Adipocyte (in vitro differentiated cells): ENCODE data around the gene CD72.

Source experiments
- DNase-seq: peaks from one replicate; pipeline ENCODE4 v3.0.0-alpha.2; 2015; ENCODE audit warnings: low read depth
- H3K27me3 ChIP-seq: replicated peaks from 2 replicates; pipeline ENCODE4 v1.7.0; 2013; ENCODE audit warnings: mild to moderate bottlenecking, low read length, moderate library complexity; ENCODE audit not compliant: control insufficient read depth, insufficient read depth
- H3K36me3 ChIP-seq: 2 replicates; pipeline ENCODE4 v1.7.0; 2013; ENCODE audit warnings: low read length, mild to moderate bottlenecking, moderate library complexity; ENCODE audit not compliant: control insufficient read depth, insufficient read depth, severe bottlenecking
- H3K4me1 ChIP-seq: 2 replicates; pipeline ENCODE4 v1.7.0; 2013; ENCODE audit warnings: mild to moderate bottlenecking, low read length, moderate library complexity; ENCODE audit not compliant: control insufficient read depth, insufficient read depth
- H3K4me3 ChIP-seq: 2 replicates; pipeline ENCODE4 v1.7.0; 2013; ENCODE audit warnings: mild to moderate bottlenecking, low read length, moderate library complexity
- H3K9ac ChIP-seq: 2 replicates; pipeline ENCODE4 v1.7.0; 2013; ENCODE audit warnings: mild to moderate bottlenecking, low read length, moderate library complexity
- H3K9me3 ChIP-seq: 2 replicates; pipeline ENCODE4 v1.7.0; 2013; ENCODE audit warnings: mild to moderate bottlenecking, low read length, moderate library complexity; ENCODE audit not compliant: control insufficient read depth

The CD72 gene, protein sequence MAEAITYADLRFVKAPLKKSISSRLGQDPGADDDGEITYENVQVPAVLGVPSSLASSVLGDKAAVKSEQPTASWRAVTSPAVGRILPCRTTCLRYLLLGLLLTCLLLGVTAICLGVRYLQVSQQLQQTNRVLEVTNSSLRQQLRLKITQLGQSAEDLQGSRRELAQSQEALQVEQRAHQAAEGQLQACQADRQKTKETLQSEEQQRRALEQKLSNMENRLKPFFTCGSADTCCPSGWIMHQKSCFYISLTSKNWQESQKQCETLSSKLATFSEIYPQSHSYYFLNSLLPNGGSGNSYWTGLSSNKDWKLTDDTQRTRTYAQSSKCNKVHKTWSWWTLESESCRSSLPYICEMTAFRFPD

DNA sequence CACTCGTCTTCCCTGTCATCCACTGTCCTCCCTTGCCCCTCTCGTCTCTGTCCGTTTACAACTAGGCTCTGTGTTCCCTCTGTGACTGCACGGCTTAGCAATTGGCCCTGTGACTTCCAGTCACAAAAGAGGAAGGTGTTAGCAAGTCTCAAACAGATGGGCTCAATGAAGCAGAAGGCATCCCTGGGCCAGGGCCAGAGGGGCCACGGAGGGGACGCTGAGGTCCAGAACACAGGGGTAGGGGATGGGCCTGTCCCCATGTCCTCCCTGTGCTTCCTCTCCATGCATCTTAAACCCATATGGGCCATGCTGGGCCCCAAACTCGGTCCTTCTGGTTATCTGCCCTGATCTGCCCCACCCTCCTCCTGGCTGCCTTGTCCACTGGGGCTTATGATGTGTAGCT lies at the start of gene CD72:
TSS of gene CD72 (minus strand) at position 89 of the 403 bp plus-strand sequence. CDS start 110 bp downstream, outside the sequence.
- Histone ChIP-seq H3K9ac (peak within 1 kb of the TSS; percentile 66), H3K4me3 (peak within 1 kb of the TSS; percentile 71), H3K27me3 (no peaks in the 10 kb centered on the region), H3K9me3 (no peaks in the 10 kb centered on the region), H3K36me3 (no peaks in the 10 kb centered on the region), H3K4me1 (no peaks in the 10 kb centered on the region)
- no peak for DNase-seq

DNA sequence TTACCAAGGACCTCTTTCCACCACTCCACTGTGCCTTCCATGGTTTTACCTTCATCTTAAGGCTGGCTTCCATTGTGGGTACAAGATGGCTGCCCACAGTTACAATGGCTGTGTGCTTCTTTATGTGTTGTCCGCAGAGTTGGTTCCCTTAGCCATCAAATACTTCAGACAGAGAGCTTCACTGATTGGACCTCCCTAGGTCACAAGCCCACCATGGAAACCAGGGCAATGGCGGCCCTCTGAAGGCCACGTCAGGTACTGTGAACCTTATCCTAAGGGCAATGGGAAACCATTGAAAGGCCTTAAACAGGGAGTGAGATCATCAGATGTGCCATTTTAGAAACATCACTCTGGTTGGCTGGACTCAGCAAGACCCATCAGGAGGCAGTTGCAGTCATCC lies 49.7 kb upstream of the CD72 start:
- Histone ChIP-seq H3K4me1 (peaks cover 7% of the 10 kb centered on the region), H3K4me3 (no peak overlapping the region), H3K36me3 (no peaks in the 10 kb centered on the region), H3K27me3 (no peaks in the 10 kb centered on the region), H3K9me3 (no peaks in the 10 kb centered on the region), H3K9ac (no peak overlapping the region)
- no peak for DNase-seq

DNA sequence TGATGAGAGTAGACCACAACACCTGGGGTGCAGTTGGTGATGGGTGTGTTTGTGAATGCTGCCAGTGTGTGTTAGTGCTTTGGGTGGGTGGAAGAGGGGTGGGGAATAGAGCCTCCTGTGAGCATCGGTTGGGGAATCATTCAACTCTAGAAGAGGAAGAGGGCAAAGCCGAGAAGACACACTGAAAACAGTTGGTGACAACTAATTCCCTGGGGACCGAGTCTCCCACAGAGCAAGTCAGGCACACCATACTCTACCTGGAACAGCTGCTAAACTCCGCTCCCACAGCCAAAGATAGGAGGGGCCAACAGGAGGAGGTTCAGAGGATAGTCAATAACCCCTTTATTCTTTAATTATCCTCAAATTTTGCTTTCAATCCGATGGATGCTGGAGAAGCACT lies 48.3 kb upstream of the CD72 start:
- peaks cover 11% of the 10 kb centered on the region for H3K4me1 ChIP-seq
- H3K4me3 ChIP-seq = no peak overlapping the region
- H3K27me3 ChIP-seq = no peaks in the 10 kb centered on the region
- DNase-seq = no peak
- H3K9ac ChIP-seq = no peak overlapping the region
- no peaks in the 10 kb centered on the region for H3K9me3 ChIP-seq
- H3K36me3 ChIP-seq = peaks cover 4% of the 10 kb centered on the region

DNA sequence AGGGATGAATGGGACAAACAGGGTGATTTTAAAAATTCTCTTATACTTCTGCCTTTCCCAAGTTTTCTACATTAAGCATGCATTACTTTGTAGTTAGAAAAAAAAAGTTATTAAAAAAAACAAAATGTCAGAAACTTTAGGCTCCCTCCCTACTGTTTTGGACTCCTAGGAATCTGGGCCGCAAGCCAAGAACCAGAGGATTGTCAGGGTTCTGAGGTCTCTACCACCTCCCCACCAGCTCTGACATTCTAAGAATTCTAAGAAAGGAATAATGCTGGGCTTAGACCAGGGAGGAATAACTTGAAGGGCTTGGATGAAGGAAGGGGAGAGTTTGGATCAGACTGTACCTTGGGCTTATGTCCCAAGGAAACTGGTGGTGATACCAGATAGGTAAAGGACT lies 47.8 kb upstream of the CD72 start:
- H3K36me3 ChIP-seq = peaks cover 9% of the 10 kb centered on the region
- no peak for DNase-seq

DNA sequence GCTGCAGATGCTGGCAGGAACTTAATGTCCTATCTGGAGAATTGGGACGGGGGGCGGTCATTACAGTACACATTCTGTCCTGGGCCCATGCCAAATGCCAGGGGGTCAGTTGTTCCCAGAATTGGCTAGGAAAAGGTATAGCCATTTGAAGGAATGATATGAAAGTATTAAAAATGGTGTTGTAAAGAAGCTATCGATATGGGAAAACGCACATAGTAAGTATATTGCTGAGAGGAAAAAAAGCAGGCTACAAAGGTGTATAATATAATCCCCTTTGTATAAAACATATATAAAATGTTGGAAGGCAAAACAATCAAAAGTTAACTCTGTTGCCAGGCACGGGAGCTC lies 47.2 kb upstream of the CD72 start:
- Histone ChIP-seq H3K4me1 (peaks cover 23% of the 10 kb centered on the region), H3K9ac (peak overlapping the region; percentile 85), H3K4me3 (peak overlapping the region; percentile 86), H3K36me3 (peaks cover 15% of the 10 kb centered on the region), H3K9me3 (no peaks in the 10 kb centered on the region), H3K27me3 (no peaks in the 10 kb centered on the region)
- no peak for DNase-seq

More for the DNA sequence above, 47.8 kb upstream of the CD72 start:
- H3K9ac ChIP-seq = no peak overlapping the region
- no peaks in the 10 kb centered on the region for H3K9me3 ChIP-seq
- H3K27me3 ChIP-seq = no peaks in the 10 kb centered on the region
- no peak overlapping the region for H3K4me3 ChIP-seq
- peaks cover 17% of the 10 kb centered on the region for H3K4me1 ChIP-seq

DNA sequence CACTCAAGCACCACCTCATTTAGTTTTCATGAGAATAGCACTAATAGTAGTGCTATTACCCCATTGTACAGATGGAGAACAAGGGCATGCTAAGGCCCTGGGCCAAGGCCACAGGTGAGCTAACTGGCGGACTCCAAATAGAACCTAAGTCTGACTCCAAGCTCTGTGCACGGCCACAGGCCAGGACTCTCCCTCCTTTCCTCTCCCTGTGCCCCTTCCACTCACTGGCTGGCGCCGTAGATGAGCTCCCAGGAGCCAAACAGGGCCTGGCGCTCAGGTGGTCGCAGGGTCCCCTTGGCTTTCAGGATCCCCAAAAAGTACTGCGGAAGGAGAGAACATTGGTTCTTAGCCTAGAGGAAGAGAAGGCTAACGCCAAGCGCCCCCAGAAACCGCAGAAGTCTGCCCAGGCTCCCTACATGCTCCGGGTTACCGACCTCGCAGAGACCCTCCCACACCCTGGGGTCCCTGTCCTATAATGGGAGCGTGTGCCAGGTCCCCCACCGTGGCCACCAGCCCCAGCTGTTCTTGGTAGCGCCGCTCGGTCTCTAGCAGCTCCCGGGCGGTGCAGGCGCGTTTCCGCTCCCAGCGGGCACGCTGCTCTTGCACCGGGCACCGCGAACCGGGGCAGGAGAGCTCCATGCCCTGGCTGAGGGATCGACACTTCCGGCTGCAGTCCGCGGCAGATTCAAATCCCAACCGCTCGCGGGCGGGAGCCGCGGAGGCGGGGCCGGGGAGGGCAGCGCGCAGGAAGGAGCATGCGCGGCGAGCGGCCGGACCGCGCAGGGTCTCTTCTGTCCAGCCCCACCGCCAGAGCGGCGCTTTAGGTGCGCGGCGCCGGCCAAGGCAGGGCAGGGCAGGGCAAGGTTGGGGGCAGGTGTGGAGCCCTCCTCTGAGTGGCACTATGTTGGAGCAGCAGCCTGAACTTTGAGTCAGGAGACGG lies 46.6 kb upstream of the CD72 start, which contains the start of gene ARHGEF39:
TSS of gene ARHGEF39 (minus strand) at position 665 of the 940 bp plus-strand sequence. CDS start at position 639, 26 bp downstream.
- no peaks in the 10 kb centered on the region for H3K9me3 ChIP-seq
- peak within 1 kb of the TSS; percentile 85 for H3K9ac ChIP-seq
- H3K36me3 ChIP-seq = peaks cover 20% of the 10 kb centered on the region
- DNase-seq = peak; percentile 93
- H3K4me3 ChIP-seq = peak within 1 kb of the TSS; percentile 86
- H3K4me1 ChIP-seq = peaks cover 29% of the 10 kb centered on the region
- H3K27me3 ChIP-seq = no peaks in the 10 kb centered on the region

DNA sequence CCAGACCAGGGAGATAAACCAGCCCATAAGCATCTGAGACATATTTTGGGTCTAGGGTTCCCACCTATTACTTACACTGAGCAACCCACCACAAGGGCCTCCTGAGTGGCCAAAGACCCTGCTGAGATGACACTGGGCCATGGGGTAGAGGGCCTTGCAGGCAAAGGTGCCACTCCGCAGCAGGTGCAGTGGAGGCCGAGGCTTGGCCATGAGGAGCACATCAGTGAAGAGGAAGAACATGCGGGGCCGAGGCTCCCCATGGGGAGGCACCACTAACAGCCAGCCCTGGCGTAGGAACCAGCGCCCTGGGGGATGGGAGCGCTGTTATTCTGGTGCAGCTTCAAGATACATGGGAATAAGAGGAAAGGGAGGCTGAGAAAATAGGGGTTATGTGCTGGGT lies 44.2 kb upstream of the CD72 start:
- H3K4me1 ChIP-seq = peaks cover 35% of the 10 kb centered on the region
- DNase-seq = no peak
- no peak overlapping the region for H3K9ac ChIP-seq
- no peak overlapping the region for H3K4me3 ChIP-seq
- no peaks in the 10 kb centered on the region for H3K27me3 ChIP-seq
- no peaks in the 10 kb centered on the region for H3K9me3 ChIP-seq
- peaks cover 20% of the 10 kb centered on the region for H3K36me3 ChIP-seq

DNA sequence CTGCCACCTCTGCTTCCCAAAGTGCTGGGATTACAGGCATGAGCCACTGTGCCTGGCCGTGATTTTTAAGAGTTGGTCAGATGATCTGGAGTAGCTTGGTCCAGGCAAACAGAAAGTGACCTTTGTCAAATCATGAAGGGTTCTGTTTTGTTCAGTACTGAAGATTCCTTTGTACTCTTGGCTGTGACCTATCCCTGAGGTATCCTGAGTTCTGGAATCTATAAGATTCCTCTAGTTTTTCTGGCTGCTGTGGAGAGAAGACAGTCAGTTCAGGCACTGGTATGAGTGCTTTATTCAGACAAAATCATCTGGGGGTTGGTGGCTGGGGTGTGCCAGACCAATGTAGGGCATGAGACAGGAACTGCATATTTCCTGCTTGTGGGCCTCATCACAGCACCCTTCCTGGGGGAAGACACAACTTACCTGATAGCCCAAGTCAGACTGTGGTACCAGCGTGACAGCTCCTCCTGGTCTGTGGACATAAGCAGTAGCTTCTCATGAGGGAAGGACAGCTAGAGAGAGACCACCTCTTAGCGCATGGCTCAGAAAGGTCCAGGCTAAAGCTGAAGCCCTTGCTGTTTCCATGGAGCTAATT lies 43.6 kb upstream of the CD72 start:
- peak overlapping the region; percentile 99 for H3K9ac ChIP-seq
- no peak overlapping the region for H3K4me3 ChIP-seq
- peaks cover 40% of the 10 kb centered on the region for H3K4me1 ChIP-seq
- no peak for DNase-seq
- no peaks in the 10 kb centered on the region for H3K9me3 ChIP-seq
- H3K36me3 ChIP-seq = peaks cover 20% of the 10 kb centered on the region
- no peaks in the 10 kb centered on the region for H3K27me3 ChIP-seq

DNA sequence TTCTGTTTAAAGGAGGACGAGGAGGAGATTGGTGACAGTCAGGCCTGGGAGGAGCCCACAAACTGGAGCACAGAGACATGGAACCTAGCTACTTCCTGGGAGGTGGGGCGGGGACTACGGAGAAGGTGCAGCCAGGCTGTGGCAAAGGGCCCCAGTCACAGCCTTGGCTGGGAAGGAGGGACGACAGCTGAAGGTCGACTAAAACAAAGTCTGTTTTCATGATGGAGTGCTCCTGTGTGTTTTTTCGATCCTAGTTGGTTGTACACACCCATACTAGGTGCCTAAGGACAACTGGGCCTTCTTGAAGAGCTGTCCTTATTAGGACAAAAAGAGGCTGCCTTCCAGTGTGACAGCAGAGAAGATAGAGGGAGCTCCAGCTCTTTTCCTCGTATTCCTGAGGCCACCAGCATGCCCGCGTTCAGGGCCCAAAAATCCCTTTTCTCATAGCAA lies 42.8 kb upstream of the CD72 start:
- H3K27me3 ChIP-seq = no peaks in the 10 kb centered on the region
- DNase-seq = peak; percentile 61
- H3K4me1 ChIP-seq = peaks cover 40% of the 10 kb centered on the region
- peak overlapping the region; percentile 99 for H3K9ac ChIP-seq
- H3K4me3 ChIP-seq = no peak overlapping the region
- peaks cover 20% of the 10 kb centered on the region for H3K36me3 ChIP-seq
- no peaks in the 10 kb centered on the region for H3K9me3 ChIP-seq

DNA sequence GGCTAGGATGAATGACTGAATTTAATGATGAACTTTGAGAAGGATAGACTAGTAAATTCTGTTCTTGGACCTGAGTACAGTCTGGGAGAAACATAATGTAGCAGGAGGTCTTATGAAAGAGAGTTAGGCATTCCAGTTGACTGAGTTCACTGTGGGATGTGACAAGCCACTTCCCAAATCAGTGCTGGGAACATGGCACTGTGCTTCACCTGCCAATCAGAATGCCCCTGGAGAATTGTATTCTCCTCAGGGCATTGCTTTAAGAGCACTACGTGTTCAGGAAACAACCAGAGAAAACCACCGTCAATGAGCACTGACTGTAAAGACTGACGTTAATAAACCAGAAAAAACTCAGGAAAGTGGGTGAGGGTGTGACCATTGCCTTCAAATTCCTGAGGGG lies 41.1 kb upstream of the CD72 start:
- no peaks in the 10 kb centered on the region for H3K27me3 ChIP-seq

DNA sequence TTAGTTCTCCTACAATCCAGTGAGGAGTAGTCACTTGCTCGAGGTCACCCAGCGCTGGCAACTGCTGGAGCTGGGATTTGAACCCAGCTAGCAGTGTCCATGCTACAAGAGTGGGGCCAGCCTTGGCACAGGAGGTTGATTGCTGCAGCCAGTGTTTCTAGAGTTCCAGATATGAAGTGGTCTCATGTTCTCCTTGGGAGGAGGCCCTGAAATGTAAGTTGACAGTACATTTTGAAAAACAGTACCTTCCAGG lies 40.7 kb upstream of the CD72 start:
- no peaks in the 10 kb centered on the region for H3K27me3 ChIP-seq
- peaks cover 33% of the 10 kb centered on the region for H3K4me1 ChIP-seq
- no peaks in the 10 kb centered on the region for H3K9me3 ChIP-seq
- DNase-seq = peak; percentile 54
- H3K9ac ChIP-seq = peak overlapping the region; percentile 99
- H3K36me3 ChIP-seq = peaks cover 20% of the 10 kb centered on the region
- peak overlapping the region; percentile 91 for H3K4me3 ChIP-seq

More for the DNA sequence above, 41.1 kb upstream of the CD72 start:
- peak; percentile 56 for DNase-seq
- Histone ChIP-seq H3K4me1 (peaks cover 33% of the 10 kb centered on the region), H3K4me3 (peak overlapping the region; percentile 91), H3K9ac (peak overlapping the region; percentile 99), H3K9me3 (no peaks in the 10 kb centered on the region), H3K36me3 (peaks cover 20% of the 10 kb centered on the region)
